ELR (cell line): Measurements from ENCODE around the gene TALDO1.
"Not testable (repeated sequence)": the region's sequence is repeated elsewhere in the genome, so short reads cannot be mapped to it uniquely, and the experiment has no call there.

Source experiments
- DNase-seq: peaks from one replicate; pipeline ENCODE4 v3.0.0-alpha.2; 2015; ENCODE audit warnings: low read depth

The TALDO1 gene

DNA sequence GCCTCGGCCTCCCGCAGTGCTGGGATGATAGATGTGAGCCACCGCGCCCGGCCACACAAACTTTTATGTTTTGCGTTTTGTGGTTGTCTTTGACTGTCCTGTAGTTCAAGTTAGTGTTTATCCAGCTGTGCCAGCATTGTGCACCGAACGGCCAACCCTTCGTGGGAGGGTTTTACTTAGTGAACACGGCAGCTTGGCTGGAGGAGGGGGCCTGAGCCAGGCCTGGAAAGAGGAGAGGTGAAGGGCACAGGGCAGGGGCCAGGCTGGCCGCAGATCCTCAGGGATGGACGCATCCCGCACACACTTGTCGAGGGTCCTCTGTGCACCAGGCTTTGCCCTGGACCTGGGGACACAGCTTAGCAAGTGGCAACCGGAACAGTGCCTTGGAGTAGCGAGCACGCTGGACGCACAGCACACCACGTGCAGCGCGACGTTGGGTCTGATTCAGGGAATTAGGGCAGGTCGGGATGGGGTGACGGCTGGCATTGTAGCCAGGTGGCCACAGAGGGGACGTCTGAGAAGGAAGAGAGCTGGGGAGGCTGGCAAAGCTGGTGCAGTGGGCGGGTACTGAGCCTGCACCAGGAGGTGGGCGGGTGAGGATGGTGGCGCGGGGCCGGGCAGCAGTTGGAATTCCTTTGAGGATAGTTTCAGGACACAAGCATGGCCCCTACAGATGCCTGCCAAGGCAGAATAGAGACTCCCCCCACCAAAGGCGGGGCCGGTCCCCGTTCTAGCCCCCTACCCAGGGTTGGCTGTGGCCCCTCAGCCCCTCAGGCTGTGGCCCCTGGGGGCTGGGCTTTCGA lies 27.8 kb upstream of the TALDO1 start:
- no peak for DNase-seq

DNA sequence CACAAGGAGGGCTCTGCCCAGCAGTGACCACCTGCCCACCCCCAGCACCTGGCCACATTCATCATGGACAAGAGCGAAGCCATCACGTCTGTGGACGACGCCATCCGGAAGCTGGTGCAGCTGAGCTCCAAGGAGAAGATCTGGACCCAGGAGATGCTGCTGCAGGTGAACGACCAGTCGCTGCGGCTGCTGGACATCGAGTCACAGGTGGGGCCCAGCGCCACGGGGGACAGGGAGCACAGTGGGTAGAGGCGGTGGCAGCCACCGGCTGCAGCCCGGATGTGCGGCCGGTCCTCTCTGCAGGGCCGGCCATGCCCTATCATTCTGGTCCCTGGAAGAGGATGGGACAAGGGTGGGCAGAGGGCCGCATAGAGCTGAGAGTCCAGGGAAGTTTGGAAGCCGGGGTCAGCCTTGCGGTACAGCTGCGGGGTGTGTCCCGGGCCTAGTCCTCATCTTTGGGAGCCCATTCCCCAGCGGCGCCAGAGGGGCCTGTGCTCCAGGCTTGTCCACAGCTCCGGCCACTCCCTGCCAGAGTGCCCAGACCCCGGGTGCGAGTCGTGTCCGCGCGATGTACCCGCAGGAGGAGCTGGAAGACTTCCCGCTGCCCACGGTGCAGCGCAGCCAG lies 27.1 kb upstream of the TALDO1 start:
- no peak for DNase-seq

GRCh38 chr11:720642-721246 lies 26.5 kb upstream of the TALDO1 start:
- DNase-seq: peak; percentile 51

DNA sequence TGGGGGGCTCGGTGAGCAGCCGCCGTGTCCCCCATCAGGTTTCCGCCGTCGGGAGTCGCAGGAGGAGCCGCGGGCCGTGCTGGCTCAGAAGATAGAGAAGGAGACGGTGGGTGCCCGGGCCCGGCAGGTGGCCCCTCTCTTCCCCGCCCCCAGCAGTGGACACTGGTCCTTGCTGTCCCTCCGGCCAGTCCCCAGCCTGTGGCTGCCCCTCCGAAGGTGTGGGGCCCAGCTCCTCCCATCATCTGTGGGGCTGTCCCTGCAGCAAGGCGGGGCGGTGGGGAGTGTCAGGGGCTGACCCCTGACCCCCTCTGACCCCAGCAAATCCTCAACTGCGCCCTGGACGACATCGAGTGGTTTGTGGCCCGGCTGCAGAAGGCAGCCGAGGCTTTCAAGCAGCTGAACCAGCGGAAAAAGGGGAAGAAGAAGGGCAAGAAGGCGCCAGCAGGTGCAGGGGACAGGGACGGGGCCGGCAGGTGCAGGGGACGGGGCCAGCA lies 26.0 kb upstream of the TALDO1 start:
- no peak for DNase-seq

- DNase-seq: no peak
Observed at GRCh38 chr11:721741-722345, 25.4 kb upstream of the TALDO1 start.

- DNase-seq: no peak
Observed at GRCh38 chr11:722346-722811, 24.9 kb upstream of the TALDO1 start.

GRCh38 chr11:723120-723883 lies 24.0 kb upstream of the TALDO1 start:
- DNase-seq: peak; percentile 68

- no peak for DNase-seq
Observed at GRCh38 chr11:724049-724777, 23.1 kb upstream of the TALDO1 start.

DNA sequence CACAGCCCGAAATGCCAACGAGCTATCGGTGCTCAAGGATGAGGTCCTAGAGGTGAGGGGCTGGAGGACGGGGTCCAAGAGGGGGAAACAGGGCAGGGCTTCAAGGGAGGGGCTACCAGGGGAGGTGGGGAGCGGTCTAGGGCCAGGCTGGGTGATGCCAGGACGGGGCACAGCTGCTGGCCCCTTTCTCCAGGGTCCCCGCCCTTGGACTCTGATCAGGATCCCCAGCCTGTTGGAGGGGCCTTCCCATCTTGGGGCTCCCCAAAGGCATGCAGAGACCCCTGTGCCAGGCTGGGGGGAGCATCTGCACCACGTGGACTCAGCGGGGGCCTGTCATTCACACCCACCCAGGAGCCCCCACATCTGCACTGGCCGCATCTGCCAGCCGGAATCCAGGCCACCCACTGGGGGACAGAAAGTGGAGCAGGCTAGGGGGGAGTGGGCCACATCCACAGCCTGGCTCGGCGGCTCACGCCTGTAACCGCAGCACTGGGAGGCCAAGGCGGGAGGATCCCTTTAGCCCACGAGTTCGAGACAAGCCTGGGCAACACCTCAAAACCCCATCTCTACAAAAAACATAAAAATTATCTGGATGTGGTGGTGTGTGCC lies 22.4 kb upstream of the TALDO1 start:
- DNase-seq: no peak

- no peak for DNase-seq
Observed at GRCh38 chr11:725624-726202, 21.6 kb upstream of the TALDO1 start.

GRCh38 chr11:726278-727220 lies 20.7 kb upstream of the TALDO1 start:
- no peak for DNase-seq

GRCh38 chr11:727281-727701 lies 20.0 kb upstream of the TALDO1 start:
- no peak for DNase-seq

- DNase-seq: peak; percentile 85
Observed at GRCh38 chr11:727859-728748, 19.2 kb upstream of the TALDO1 start.

DNA sequence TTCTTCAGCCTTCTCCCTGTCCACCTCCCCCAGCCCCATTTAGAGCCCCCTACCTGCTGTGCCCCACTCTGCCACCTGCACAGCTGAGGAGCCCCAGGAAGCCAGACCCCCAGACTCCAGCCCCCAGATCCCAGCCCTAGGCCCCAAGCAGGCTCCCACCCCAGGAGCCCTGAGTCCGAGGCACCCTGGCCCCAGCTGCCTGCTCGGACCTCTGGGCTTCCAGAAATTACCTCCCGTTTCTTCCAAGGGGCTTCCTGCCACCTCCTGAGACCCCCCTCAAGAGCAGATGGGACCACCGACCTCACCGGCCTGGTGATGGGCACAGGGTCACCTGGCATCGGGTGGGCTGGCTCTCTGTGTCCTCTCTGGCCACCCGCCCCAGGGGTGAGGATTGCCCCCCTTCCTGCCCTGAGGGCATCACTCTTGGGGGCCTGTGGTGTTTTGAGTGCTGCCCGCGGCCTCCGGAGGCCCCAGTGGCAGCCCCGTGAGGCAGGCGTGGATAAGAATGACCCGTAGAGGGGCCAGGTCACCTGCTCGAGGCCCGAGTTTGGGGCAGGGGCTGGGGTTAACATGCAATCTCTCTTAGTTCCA lies 18.3 kb upstream of the TALDO1 start:
- no peak for DNase-seq

DNA sequence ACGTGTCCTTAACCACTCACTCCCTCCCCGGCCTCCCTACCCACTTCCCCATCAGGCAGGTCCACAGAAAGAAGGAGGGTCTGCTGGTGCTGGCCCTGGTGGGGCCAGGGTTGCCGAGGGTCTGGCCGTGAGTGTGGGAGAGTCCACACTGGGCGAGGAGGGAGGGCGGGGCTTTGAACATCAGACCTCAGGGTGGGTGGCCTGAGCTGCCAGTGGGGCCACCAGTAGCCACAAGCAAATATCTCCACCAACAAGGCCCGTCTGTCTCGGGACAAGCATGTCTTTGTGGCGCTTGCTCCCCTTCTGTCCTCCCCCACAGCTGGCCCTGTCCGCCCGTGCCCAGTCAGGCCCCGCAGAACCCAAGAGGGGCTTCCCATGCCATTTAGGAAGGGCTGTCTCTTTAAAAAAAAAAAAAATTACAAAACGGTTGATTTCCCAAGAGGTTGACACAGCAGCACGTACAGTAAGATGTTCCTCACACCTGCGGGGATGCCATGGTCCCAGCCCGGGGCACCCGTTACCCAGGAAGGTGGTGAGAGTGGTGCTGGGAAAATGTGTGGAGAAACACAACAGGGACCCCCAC lies 17.7 kb upstream of the TALDO1 start:
- no peak for DNase-seq

DNA sequence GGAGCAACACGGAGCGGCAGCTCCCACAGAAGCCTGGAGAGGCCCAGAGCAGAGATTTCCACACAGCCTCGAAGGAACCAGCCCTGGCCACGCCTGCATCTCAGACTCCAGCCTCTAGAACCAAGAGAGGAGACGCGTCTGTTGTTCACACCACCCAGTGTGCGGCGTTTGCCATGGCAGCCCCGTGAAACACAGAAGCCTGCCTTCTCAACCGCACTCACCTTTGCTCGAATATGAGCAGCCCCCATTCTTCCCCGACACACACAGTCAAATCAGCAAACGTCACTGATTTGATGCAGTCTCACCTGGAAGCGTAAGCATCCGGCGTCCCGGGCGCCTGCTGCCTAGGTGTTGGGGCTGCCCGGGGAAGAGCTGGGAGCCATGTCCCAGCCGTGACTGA lies 14.2 kb upstream of the TALDO1 start:
- no peak for DNase-seq

DNA sequence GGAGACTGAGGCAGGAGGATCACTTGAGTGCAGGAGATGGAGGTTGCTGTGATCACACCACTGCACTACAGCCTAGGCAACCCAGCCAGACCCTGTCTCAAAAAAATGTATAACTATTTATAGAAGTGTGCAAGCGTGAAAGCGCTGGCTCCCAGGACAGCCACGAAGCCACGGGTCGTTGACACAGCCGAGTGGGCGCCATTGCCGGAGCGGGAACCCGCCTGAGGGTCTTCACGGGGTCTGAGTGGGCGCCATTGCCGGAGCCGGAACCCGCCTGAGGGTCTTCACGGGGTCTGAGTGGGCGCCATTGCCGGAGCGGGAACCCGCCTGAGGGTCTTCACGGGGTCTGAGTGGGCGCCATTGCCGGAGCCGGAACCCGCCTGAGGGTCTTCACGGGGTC lies 12.7 kb upstream of the TALDO1 start:
- not testable (repeated sequence) for DNase-seq
